Activated CD8-positive, alpha-beta memory T cell treated with anti-CD3 and anti-CD28 coated beads for 48 hours (primary cell): ENCODE results near the gene BRD3.

Experiments
- DNase-seq, 3 experiments: peaks; one replicate each; pipeline ENCODE4 v3.0.0-alpha.2; 2020; ENCODE audit warnings: low read depth in 2 of 3, low spot score in 2 of 3

The BRD3 gene

DNA sequence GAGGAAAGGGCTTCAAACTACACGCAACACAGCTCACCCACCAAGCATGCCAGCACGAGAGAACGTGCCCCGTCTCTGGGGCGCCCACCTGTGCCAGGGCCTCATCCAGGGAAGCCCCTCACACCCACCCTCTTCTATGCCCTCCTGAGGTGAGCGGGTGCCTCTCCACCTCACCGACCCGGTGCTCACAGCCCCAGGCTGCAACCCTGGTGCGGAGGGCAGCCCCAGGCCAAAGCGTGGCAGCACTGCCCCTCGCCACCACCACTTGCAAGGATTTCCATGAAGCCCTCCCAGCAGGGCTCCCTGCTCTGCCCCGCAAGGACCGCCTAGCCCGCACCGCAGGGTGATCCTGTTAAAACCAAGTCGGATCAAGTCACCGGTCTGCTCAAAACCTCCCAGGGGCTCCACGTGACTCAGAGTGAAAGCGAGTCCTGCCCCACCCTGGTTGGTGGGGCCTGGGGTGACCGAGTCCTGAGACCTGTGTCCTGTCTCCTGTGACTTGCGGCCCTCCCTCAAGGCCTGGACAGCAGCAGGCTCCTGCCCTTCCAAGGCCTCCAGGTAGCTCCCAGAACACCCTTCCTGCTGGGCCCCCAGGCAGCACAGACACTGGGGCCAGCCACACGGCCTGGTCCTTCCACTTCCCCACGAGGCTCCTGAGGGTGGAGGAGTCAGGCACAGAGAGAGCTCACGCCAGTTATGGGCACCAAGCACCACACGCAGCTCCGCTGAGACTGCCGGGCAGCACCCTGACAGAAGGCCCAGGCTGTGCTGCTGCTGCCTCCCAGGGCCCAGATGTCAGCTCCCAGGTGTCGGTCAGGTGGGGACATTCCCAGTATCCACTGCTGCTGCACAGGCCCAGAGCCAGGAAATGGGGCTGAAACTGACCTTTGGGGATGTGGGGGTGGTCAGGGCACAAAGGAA is 12.7 kb downstream of the BRD3 start:
- no peak for DNase-seq

GRCh38 chr9:134053941-134054761 is 13.7 kb downstream of the BRD3 start:
- DNase-seq: no peak

DNA sequence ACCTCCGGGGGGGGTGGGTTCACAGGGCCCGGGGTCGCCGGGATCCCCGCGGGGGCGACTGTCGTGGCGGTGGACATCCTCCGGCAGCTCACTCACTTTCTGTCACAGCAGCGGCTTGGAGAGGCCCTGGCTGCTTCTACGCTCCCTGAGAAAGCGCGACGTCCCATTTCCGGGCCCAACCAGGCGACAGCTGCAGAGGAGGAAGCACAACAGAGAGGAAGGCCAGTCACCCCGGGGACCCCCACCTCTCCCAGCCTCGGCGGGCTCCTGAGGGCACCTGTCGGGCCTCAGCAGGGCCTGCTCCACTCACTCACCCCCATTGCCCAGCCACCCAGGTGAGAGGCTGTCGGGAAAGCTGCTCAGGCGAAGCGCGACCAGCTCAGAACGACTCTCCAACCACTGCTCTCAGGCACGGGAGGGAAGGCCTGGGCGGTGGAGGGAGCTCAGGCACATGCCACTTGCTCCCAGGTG is 14.4 kb downstream of the BRD3 start:
- DNase-seq: no peak

DNA sequence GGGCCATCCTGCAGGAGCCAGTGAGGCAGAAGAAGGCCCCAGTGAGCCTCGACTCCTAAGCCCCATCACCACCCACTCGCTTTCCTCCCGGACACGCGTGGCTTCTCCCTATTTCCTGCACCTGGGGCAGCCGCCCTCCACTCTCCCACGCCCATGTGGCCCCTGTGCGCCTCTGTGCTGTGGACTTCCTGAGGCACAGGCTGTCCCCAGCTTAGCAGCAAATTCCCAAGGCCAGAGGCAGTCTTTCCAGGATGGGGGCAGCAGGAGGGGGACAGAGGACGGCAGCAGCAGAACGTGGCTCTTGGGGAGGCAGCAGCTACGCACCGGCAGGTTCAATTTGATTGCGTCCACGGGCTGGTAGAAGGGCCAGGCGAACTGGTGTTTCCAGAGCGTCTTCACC is 14.9 kb downstream of the BRD3 start:
- no peak for DNase-seq

- no peak for DNase-seq
These were observed 15.3 kb downstream of the BRD3 start for GRCh38 chr9:134052491-134052890.

DNA sequence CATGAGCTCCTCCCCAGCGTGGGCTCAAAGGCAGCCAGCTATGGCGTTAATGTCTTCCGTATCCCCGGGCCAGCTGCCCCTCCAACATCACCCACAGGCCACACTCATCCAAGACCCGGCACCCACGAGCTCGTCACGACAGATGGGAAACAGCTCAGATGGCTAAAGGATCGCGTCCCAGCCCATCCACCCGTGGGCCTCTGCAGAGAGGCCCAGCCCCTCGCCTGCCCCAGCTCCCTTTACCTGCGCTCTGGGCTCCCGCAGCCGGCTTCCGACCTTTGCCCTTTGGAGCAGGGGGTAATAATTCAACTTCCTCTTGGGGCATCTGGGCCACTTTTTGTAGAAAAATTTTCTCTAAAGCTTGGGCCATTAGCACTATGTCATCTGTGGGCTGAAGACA is 16.5 kb downstream of the BRD3 start:
- DNase-seq: no peak

- DNase-seq: no peak
These were observed 17.1 kb downstream of the BRD3 start for GRCh38 chr9:134050726-134051125.

- no peak for DNase-seq
These were observed 17.8 kb downstream of the BRD3 start for GRCh38 chr9:134049772-134050588.

- DNase-seq: no peak
These were observed 18.6 kb downstream of the BRD3 start for GRCh38 chr9:134049236-134049635.

- no peak for DNase-seq
These were observed 19.3 kb downstream of the BRD3 start for GRCh38 chr9:134048582-134048968.

- DNase-seq: no peak
These were observed 19.8 kb downstream of the BRD3 start for GRCh38 chr9:134047868-134048581.

DNA sequence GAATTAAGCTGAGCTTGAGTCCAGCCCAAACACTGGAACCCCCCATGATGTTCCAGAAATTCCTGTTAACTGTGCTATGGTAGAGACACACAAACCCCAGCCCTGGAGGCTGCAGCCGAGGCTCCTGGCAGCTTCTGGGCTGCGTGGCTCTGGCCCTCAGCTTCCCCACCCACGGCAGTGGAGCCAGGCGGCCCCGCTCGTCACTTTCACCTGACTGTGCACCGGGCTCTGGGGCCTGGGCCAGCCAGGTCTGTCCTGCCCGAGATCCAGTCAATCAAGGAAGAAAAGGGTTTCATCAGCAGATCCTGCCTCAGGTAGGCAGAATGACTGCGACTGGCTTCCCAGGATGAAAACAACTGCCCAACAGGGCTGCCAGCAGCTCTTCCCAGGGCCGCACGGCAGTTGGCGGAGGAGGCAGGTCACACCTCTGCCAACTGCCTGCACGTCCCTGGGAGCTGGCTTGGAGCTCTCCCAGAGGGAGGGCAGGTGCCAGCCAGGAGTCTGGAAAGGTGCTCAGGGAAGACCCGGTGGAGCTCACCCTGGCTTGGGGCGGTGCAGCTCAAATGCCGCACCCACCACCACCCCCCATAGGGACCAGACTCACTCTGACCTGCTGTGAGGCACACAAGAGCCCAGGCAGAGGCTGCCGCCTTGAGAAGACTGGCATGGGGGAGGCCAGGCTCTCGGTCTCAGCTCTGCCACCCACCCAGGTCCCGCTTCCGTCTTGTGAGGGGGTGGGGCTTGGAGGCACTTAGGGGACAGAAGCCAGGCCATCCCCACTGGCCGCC is 20.7 kb downstream of the BRD3 start:
- DNase-seq: no peak

DNA sequence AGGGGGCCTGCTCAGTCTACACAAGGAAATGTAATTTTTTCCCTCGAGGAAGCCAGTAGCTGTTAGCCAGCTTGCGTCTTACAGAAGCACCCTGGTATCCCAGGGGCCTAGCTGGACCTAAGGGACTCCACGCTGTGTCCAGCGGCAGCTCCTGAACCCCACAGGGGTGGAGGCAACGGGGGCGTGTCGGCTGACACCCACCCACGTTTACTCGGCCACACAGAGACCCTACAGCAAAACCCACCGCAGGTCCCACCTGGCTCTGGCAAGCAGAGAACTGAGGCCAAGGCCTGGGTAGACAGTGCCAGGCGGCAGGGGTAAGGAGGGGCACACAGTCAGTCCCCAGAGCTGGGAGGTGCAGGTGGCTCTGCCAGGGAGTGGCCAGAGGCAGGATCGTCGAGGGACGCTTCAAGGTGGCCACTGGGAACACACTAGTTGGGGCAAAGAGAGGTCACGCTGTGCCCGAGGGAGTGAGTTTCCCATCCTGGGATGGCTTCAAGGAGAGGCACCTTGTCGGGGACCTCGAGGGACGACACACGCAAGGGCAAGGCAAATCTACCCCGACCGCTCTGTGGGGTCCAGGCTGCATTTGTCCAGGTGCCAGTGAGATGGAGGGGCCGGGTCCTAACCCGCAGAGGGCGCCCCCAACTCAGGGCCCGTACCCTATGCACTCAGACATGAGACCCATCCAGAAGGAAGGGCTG is 21.8 kb downstream of the BRD3 start:
- DNase-seq: no peak

DNA sequence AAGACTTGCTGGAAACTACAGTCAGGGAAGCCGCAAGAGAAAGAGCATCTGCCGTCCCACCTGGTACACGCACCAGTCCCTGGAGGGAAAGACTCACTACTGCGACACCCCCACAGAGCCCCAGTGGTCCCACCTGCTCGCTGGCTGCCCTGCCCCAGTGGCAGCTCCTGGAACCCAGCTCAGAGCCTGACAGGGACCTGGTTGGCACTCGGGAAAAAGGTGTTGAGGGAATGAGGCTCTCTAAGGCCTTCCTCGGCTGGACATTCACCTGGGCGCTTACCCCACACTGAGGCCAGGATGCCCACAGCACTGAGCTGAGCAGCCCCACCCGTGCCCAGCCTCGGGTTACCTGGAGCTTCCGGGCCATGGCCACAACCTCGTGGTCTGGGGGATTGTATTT is 22.9 kb downstream of the BRD3 start:
- DNase-seq: no peak

DNA sequence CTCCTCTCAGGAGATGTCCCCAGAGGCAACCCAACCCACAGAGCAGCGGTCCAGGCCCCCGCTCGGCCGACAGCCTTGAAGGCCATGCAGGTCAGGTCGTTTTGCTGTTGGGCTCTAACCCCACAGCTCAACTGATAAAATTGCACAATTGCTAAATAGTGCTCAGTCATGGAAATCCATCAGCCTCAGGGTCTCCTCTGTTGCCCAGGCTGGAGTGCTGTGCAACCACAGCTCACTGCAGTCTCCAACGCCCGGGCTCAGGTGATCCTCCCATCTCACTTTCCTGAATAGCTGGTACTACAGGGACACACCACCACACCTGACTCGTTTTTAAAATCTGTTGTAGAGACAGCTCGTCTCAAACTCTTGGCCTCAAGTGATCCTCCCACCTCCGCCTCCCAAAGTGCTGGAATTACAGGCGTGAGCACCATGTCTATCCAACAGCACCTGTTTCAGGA is 24.3 kb downstream of the BRD3 start:
- DNase-seq: no peak

DNA sequence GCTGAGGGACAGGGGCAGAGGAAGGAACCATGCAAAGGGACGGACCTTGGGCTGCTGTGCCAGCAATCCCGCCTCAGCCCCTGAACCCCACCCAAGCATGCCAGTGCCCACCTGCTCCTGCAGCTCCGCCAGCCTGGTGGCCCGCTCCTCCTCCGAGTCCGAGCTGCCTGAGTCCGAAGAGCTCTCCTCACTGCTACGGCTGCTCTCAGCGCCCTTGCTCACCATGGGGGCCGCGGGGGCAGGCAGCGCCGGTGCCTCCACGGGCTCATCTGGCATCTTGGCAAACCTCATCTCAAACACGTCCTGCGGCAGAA is 26.2 kb downstream of the BRD3 start:
- no peak for DNase-seq

DNA sequence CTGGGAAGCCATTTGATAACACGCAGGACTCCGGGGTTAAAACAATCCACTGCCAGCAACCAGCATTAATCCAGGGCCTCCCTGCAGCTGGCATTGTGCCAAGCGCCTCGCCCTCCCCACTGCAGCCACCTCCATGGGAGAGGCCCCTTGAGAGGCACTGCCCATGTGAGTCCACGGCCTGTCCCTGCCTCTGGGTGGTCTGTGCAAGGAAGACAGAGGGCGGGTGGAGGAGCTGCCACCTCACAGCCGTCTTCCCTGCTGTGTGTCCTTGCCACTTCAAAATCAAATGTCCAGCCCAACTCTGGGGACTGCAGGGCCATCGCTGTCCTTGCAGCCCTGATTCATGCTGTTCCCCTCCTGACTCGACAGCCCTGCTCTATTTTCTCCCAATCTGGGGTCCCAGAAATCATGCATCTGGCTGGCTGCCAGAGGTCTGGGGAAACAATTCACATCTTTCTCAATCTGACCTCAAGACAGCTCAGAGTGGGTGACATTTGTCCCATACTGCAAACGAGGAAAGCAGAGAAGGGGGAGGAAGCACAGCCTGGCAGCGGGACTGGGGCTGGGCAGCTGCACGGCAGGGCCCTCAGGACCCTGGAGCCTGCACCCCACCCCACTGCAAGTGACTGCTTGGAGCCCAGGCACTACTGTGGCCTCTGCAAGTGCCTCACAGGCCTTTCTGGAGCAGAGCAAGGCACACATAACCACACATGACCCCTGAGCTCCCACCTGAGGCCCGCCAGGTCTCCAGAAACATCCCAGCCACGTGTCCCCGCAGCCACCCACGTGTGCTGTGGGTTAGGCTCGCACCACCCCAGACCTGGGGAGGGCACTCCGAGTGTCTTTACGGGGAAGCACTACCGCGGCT is 26.8 kb downstream of the BRD3 start:
- no peak for DNase-seq

DNA sequence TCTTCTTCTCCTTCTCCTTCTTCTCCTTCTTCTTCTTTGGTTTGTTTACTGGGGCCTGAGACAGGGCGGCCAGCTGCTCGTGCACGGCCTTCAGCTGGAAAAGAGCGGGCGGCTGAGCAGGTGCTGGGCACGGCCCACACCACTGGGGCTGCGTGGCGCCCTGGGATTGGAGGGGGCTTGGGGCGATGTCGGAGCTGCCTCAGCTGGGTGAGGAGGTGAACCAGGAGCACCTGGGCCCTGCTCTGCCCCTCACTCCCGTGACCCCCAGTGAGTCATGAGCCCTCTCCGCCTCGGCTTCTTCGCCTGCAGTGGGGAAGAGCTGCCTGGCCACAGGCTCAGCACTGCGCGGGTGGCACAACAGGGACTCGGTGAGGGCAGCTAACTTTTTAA is 27.7 kb downstream of the BRD3 start:
- DNase-seq: no peak
